GM12892 (cell line): ENCODE data around the gene ANXA9.

Experiments
- POLR2A ChIP-seq: IDR thresholded peaks from 2 replicates; pipeline ENCODE4 v1.6.1; 2011; ENCODE audit warnings: low read depth, low read length, control low read depth
- POLR2AphosphoS5 ChIP-seq: IDR thresholded peaks from 2 replicates; pipeline ENCODE4 v1.6.1; 2011; ENCODE audit warnings: low read depth, low read length, control low read depth
- TAF1 ChIP-seq: IDR thresholded peaks from 2 replicates; pipeline ENCODE4 v1.6.1; 2011; ENCODE audit warnings: low read depth, mild to moderate bottlenecking, control low read depth, low read length, borderline replicate concordance

DNA sequence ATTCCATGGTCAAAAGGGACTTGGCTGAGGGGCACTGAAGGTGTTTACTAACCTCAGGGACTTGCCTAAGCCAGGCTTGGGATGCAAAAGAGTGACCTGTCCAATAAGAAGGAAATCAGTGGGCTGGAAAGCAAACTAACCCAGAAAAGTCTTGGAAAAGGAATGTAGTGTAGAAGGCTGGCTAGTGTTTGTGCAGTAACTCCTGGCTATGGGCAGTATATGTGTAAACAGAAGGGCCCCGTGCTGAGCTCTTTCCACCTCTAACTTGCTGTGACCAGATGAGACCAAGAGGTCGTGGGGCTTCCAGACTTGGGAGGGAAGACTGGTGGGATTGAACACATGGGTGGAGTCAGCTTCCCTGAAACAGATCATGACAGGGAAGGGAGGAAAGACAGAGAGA is 20.5 kb downstream of the ANXA9 start:
- TF ChIP-seq POLR2A (no peak), POLR2AphosphoS5 (no peak), TAF1 (no peak)
